ENCODE data around the gene C13orf46.
"Not testable (repeated sequence)": the region's sequence is repeated elsewhere in the genome, so short reads cannot be mapped to it uniquely, and the experiment has no call there.

The C13orf46 gene

GRCh38 chr13:113991676-113992179 lies 17.9 kb upstream of the C13orf46 start:
- DNase-seq: no peak

- DNase-seq: no peak
Observed at GRCh38 chr13:113991191-113991669, 17.4 kb upstream of the C13orf46 start.

- DNase-seq: no peak
Observed at GRCh38 chr13:113990321-113990837, 16.5 kb upstream of the C13orf46 start.

GRCh38 chr13:113989585-113990300 lies 15.9 kb upstream of the C13orf46 start:
- no peak for DNase-seq

GRCh38 chr13:113988859-113989258 lies 15.0 kb upstream of the C13orf46 start:
- not testable (repeated sequence) for DNase-seq

GRCh38 chr13:113982296-113982661 lies 8.4 kb upstream of the C13orf46 start:
- no peak for DNase-seq

- DNase-seq: no peak
Observed at GRCh38 chr13:113981611-113982295, 7.9 kb upstream of the C13orf46 start.

GRCh38 chr13:113981194-113981605 lies 7.3 kb upstream of the C13orf46 start:
- no peak for DNase-seq

GRCh38 chr13:113980489-113981064 lies 6.7 kb upstream of the C13orf46 start:
- no peak for DNase-seq

- DNase-seq: no peak
Observed at GRCh38 chr13:113979791-113980471, 6.1 kb upstream of the C13orf46 start.

GRCh38 chr13:113978741-113979481 lies 5.0 kb upstream of the C13orf46 start:
- no peak for DNase-seq

- DNase-seq: no peak
Observed at GRCh38 chr13:113977976-113978375, 4.1 kb upstream of the C13orf46 start.

GRCh38 chr13:113976711-113977684 lies 3.1 kb upstream of the C13orf46 start:
- DNase-seq: no peak

GRCh38 chr13:113975416-113975815 lies 1.5 kb upstream of the C13orf46 start:
- no peak for DNase-seq

- DNase-seq: no peak
Observed at GRCh38 chr13:113974304-113975281, 717 bp upstream of the C13orf46 start.

- no peak for DNase-seq
Observed at GRCh38 chr13:113972451-113973217, 1.2 kb downstream of the C13orf46 start.

- DNase-seq: no peak
Observed at GRCh38 chr13:113971471-113972231, 2.2 kb downstream of the C13orf46 start.
